Fibroblast of the aortic adventitia (primary cell): ENCODE results near the gene CACNA1B. TPM values are rescaled to one million over a fixed set of nuclear protein-coding genes. Genes with fewer than 3 reads are reported as not detected.

Experiments
- DNase-seq: peaks from one replicate; pipeline ENCODE4 v3.0.0-alpha.2; 2010; ENCODE audit warnings: low read depth
- H3K4me3 ChIP-seq: 2 replicates; pipeline ENCODE4 v1.5.1; 2011; ENCODE audit warnings: low read depth, mild to moderate bottlenecking, control low read depth, low read length, moderate library complexity
- CTCF ChIP-seq: IDR thresholded peaks from 2 replicates; pipeline ENCODE4 v1.5.1; 2011; ENCODE audit warnings: mild to moderate bottlenecking, low read length, control low read depth, inconsistent platforms; ENCODE audit not compliant: insufficient read depth
- total RNA-seq: library from RNA; depleted of rRNA; stranded (reverse); fragments of >200 nt; gene quantifications from 2 replicates; pipeline ENCODE4 v1.2.3, GENCODE V29; 2012; ENCODE audit warnings: low replicate concordance

CACNA1B gene
- total RNA-seq, 1 donor, result under 0.01 TPM

GRCh38 chr9:138025417-138025816 is 147.8 kb downstream of the CACNA1B start:
- no peak for TF ChIP-seq CTCF
- H3K4me3 ChIP-seq, result no peak overlapping the region
- DNase-seq, result no peak

DNA sequence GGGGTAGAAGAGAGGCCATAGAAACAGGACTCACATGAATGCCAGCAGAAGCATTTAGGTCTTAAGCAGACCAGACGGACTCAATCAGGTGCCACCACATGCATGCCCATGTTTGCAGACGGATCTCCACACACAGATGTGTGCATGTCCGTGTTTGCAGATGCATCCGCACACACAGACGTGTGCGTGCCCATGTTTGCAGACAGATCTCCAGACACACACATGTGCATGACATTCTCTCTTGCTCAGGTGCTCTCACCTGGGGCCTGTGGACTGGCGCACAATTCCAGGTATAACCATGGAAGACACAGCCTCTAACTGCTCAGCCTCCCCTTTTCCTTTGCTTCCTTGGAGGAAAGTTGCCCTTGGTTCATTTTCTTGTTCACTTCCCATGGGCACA is 148.3 kb downstream of the CACNA1B start:
- TF ChIP-seq CTCF, result no peak
- H3K4me3 ChIP-seq, result no peak overlapping the region
- no peak for DNase-seq

DNA sequence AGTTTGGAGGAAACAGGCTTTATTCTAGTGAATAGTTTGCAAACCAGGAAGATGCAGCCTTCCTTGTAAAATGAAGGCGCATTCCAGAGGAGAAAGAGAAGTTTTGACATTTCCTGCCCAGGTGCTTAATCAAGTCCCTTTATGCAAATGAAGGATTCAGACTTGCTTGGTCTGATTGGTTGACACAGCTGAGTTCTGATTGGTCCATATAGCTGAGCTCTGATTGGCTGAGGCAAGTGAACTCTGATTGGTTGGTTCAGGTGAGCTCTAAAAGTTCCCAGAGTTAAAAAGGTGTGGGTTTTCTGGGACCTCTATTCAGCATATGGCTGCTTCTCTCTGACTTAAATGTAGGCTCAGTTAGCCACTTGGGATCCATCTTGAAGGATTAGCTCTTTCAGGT is 151.0 kb downstream of the CACNA1B start:
- H3K4me3 ChIP-seq, result no peak overlapping the region
- no peak for TF ChIP-seq CTCF
- DNase-seq, result no peak

- H3K4me3 ChIP-seq, result no peak overlapping the region
- no peak for TF ChIP-seq CTCF
- no peak for DNase-seq
Observed at GRCh38 chr9:138031186-138031585, 153.6 kb downstream of the CACNA1B start.

GRCh38 chr9:138033950-138034349 is 156.4 kb downstream of the CACNA1B start:
- H3K4me3 ChIP-seq, result no peak overlapping the region
- no peak for DNase-seq
- TF ChIP-seq CTCF, result no peak

DNA sequence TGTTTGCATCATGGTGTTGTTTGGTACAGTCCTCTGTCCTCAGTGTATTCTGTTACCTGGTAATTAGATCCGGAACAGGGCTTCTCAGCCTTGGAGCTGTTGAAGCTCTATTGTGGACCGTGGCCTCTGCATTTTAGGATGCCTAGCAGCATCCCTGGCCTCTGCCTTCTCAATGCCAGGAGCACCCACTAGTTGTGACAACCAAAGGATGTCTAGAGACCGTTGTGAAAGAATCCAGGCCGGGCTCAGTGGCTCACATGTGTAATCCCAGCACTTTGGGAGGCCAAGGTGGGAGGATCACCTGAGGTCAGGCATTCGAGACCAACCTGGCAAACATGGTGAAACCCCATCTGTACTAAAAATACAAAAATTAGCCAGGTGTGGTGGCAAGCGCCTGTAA is 159.6 kb downstream of the CACNA1B start:
- DNase-seq, result no peak
- TF ChIP-seq CTCF, result no peak
- no peak overlapping the region for H3K4me3 ChIP-seq

DNA sequence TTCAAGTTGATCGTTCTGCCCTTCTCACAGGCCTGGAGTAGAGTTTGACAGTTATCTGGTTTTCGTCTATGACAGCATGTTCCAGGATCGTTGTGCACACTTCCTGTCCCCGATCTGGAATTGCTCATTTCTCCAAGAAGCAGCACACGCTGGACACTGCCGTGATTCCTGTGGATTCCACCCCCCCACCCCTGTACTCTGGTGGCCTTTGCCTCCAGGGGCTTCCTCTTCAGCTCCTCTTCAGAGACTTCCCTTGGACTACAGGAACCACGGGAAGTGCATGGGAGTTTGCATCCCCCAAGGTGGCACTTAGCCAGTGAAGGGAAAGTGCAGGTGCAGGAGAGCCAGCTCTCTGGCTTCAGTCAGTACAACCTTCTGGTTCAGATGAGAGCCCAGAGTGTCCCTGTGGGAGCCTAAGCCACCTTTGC is 160.7 kb downstream of the CACNA1B start:
- no peak for TF ChIP-seq CTCF
- H3K4me3 ChIP-seq, result no peak overlapping the region
- no peak for DNase-seq
